ENCODE measurements around the gene JADE2.
"Not testable (repeated sequence)": the region's sequence is repeated elsewhere in the genome, so short reads cannot be mapped to it uniquely, and the experiment has no call there.

JADE2 gene

DNA sequence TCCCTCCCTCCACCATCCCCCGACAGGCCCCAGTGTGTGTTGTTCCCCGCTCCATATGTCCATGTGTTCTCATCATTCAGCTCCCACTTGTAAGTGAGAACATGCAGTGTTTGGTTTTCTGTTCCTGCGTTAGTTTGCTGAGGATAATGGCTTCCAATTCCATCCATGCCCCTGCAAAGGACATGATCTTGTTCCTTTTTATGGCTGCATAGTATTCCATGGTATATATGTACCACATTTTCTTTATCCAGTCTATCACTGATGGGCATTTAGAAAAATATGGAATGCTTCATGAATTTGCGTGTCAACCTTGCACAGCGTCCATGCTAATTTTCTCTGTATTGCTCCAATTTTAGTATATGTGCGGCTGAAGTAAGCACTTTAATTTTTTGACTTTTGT is 25.6 kb upstream of the JADE2 start:
- not testable (repeated sequence) for H3K27me3 ChIP-seq (ENCODE audit: control insufficient read depth in 1 of 2, insufficient read depth in 2 of 2, low read length in 2 of 2); H3K4me3 ChIP-seq (ENCODE audit: low read depth in 1 of 2, low read length in 2 of 2); H3K4me1 ChIP-seq (ENCODE audit: insufficient read depth, low read length); H3K9ac ChIP-seq (ENCODE audit: low read length); H3K27ac ChIP-seq (ENCODE audit: low read depth, low read length); H3K9me3 ChIP-seq (ENCODE audit: low read length); H3K36me3 ChIP-seq (ENCODE audit: insufficient read depth, low read length)

- no peaks in the 10 kb centered on the region for H3K4me1 ChIP-seq (ENCODE audit: insufficient read depth, low read length)
- no peaks in the 10 kb centered on the region for H3K9me3 ChIP-seq (ENCODE audit: low read length)
- H3K27ac ChIP-seq (ENCODE audit: low read depth, low read length): no peak overlapping the region
- no peak overlapping the region for H3K4me3 ChIP-seq (ENCODE audit: low read depth in 1 of 2, low read length in 2 of 2)
- H3K36me3 ChIP-seq (ENCODE audit: insufficient read depth, low read length): no peaks in the 10 kb centered on the region
- no peak overlapping the region for H3K9ac ChIP-seq (ENCODE audit: low read length)
- no peaks in the 10 kb centered on the region for H3K27me3 ChIP-seq (ENCODE audit: control insufficient read depth in 1 of 2, insufficient read depth in 2 of 2, low read length in 2 of 2)
Observed at GRCh38 chr5:134500699-134501430, 24.6 kb upstream of the JADE2 start.

DNA sequence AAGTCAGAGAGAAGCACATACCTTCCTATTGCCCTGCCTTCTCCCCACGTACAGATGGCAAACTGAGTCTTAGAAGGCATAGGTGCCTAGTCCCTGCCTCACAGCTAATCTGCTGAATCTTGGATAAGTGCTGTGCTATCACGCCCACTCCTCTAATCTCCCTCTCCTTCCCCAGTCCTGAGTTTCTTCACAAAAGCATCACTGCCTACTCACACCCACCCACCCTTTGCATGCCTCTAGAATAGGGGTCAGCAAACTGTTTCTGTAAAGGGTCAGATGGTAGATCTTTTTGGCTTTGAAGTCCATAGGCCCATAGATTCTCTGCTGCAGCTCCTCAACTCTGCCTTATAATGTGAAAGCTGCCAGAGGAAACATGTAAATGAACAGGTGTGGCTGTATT is 23.2 kb upstream of the JADE2 start:
- Histone ChIP-seq H3K4me1 (ENCODE audit: insufficient read depth, low read length) (no peaks in the 10 kb centered on the region), H3K36me3 (ENCODE audit: insufficient read depth, low read length) (no peaks in the 10 kb centered on the region), H3K4me3 (ENCODE audit: low read depth in 1 of 2, low read length in 2 of 2) (no peak overlapping the region), H3K27me3 (ENCODE audit: control insufficient read depth in 1 of 2, insufficient read depth in 2 of 2, low read length in 2 of 2) (no peaks in the 10 kb centered on the region), H3K9me3 (ENCODE audit: low read length) (no peaks in the 10 kb centered on the region), H3K9ac (ENCODE audit: low read length) (no peak overlapping the region), H3K27ac (ENCODE audit: low read depth, low read length) (no peak overlapping the region)

- H3K9ac ChIP-seq (ENCODE audit: low read length): no peak overlapping the region
- no peak overlapping the region for H3K4me3 ChIP-seq (ENCODE audit: low read depth in 1 of 2, low read length in 2 of 2)
- no peaks in the 10 kb centered on the region for H3K9me3 ChIP-seq (ENCODE audit: low read length)
- H3K27ac ChIP-seq (ENCODE audit: low read depth, low read length): no peak overlapping the region
- H3K4me1 ChIP-seq (ENCODE audit: insufficient read depth, low read length): no peaks in the 10 kb centered on the region
- no peaks in the 10 kb centered on the region for H3K36me3 ChIP-seq (ENCODE audit: insufficient read depth, low read length)
- H3K27me3 ChIP-seq (ENCODE audit: control insufficient read depth in 1 of 2, insufficient read depth in 2 of 2, low read length in 2 of 2): no peaks in the 10 kb centered on the region
Observed at GRCh38 chr5:134503088-134503936, 22.2 kb upstream of the JADE2 start.

DNA sequence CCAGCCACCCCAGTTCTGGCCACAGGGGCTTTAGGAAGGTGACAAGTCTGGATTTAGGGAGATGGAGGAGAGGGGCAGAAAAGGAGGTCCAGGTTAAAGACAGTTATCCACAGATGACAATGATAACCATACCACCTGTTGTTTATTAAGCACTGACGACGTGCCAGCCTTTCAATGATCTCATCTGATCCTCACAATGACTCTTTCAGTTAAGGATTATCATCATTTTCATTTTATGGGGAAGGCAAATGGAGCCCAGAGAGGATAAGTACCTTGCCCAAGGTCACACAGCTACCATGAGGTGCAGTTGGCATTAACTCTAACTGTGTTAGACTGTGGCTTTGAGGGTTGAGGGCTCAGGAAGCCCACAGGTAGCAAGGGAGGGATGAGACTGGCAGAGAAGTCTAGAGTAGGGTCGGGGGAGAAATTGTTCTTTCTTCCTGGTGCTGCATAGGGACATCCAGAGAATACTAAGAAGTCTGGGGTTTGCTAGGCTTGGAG is 21.5 kb upstream of the JADE2 start:
- no peaks in the 10 kb centered on the region for H3K27me3 ChIP-seq (ENCODE audit: control insufficient read depth in 1 of 2, insufficient read depth in 2 of 2, low read length in 2 of 2)
- no peaks in the 10 kb centered on the region for H3K4me1 ChIP-seq (ENCODE audit: insufficient read depth, low read length)
- H3K9ac ChIP-seq (ENCODE audit: low read length): no peak overlapping the region
- H3K27ac ChIP-seq (ENCODE audit: low read depth, low read length): no peak overlapping the region
- no peak overlapping the region for H3K4me3 ChIP-seq (ENCODE audit: low read depth in 1 of 2, low read length in 2 of 2)
- H3K36me3 ChIP-seq (ENCODE audit: insufficient read depth, low read length): no peaks in the 10 kb centered on the region
- no peaks in the 10 kb centered on the region for H3K9me3 ChIP-seq (ENCODE audit: low read length)

DNA sequence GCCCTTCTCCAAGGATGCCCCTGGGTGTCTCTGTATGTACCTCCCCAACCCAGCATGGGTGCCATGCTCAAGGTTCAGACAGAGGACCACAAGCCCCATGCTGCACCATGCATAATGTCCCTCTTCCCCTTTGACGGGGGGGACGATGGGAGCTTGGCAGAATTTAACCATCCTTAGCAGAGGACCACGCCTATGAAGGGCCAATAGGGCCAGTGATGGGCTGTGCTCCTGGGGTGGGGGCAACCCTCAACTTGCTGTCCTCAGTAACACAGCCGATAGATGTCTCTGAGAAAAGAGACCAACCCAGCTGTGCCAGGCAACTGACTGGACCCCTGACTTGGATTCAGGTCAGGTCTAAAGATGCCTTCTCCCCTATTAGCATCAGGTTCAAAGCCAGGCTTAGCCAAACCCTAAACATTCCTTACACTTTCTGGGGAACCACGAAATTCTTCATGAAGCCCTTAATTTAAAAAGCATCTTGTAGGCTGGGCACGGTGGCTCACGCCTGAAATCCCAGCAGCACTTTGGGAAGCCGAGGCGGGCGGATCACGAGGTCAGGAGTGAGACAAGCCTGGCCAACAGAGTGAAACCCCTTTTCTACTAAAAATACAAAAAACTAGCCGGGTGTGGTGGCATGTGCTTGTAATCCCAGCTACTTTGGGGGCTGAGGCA is 20.7 kb upstream of the JADE2 start:
- H3K27ac ChIP-seq (ENCODE audit: low read depth, low read length): no peak overlapping the region
- no peaks in the 10 kb centered on the region for H3K36me3 ChIP-seq (ENCODE audit: insufficient read depth, low read length)
- no peaks in the 10 kb centered on the region for H3K9me3 ChIP-seq (ENCODE audit: low read length)
- no peaks in the 10 kb centered on the region for H3K27me3 ChIP-seq (ENCODE audit: control insufficient read depth in 1 of 2, insufficient read depth in 2 of 2, low read length in 2 of 2)
- no peaks in the 10 kb centered on the region for H3K4me1 ChIP-seq (ENCODE audit: insufficient read depth, low read length)
- no peak overlapping the region for H3K4me3 ChIP-seq (ENCODE audit: low read depth in 1 of 2, low read length in 2 of 2)
- H3K9ac ChIP-seq (ENCODE audit: low read length): no peak overlapping the region

DNA sequence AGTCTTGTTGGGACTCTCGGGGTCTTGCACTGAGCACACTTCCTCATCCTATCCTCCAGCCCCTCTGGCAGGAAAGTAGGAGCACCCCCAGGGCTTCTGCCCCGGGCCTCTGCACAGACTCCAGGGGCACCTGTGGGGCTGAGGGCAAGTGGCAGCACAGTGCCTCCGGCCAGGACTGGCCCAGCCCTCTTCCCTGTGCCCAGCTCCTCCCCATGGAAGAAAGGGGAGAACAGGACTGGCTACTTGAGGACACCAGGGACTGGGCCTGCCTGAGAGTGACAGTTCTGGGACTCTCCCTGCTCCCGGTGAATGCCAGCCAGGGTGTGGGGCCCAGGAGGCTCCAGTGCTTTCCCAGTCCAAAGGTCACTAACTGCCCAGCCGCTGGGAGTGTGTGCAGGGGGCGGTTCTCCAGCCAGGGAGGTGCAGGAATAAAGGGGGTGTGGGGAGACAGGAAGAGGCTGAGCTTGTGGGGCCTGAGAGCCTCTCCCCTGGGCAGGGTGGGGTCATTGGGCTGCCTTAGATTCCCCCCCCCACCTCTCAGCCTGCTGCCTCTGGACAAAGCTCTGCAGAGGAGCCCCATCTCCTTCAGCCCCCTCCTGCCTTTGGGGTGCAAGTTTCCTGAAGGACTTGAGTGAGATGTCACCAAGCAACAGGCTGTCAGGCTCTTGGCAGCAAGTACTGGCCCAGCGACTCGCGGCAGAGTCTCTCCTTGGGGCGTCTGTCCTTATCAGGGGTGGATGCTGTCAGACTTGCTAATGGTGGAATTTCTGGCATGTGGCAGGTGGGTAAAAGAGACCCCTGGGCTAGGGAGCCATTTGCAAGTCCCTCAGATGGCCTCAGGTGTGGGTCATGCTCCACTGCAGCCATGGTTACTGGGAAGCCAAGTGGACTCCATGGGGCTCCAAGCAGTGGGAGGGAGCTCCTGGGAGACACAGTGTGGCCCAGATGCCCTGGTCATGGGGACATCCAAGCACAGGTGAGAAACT is 19.1 kb upstream of the JADE2 start:
- H3K9me3 ChIP-seq (ENCODE audit: low read length): no peaks in the 10 kb centered on the region
- peaks cover 2% of the 10 kb centered on the region for H3K4me1 ChIP-seq (ENCODE audit: insufficient read depth, low read length)
- H3K36me3 ChIP-seq (ENCODE audit: insufficient read depth, low read length): no peaks in the 10 kb centered on the region
- H3K9ac ChIP-seq (ENCODE audit: low read length): no peak overlapping the region
- no peaks in the 10 kb centered on the region for H3K27me3 ChIP-seq (ENCODE audit: control insufficient read depth in 1 of 2, insufficient read depth in 2 of 2, low read length in 2 of 2)
- H3K27ac ChIP-seq (ENCODE audit: low read depth, low read length): no peak overlapping the region
- no peak overlapping the region for H3K4me3 ChIP-seq (ENCODE audit: low read depth in 1 of 2, low read length in 2 of 2)

DNA sequence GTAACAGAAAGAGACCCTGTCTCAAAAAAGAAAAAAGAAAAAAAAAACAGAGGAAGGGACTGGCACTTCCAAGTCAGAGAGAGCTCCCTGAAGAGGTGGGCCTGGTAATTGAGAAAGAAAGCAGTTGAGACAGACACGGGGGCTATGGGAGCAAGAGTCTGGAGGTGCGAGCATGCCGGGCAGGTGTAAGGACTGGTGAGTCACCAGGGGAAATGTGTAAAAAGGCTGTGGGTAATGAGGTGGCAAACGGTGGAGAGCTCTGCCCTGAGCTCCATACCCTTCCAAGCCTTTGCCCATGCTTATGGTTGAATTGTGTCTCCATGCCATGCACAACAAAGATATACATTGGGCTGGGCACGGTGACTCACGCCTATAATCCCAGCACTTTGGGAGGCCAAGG is 18.0 kb upstream of the JADE2 start:
- peaks cover 13% of the 10 kb centered on the region for H3K4me1 ChIP-seq (ENCODE audit: insufficient read depth, low read length)
- no peaks in the 10 kb centered on the region for H3K9me3 ChIP-seq (ENCODE audit: low read length)
- no peak overlapping the region for H3K4me3 ChIP-seq (ENCODE audit: low read depth in 1 of 2, low read length in 2 of 2)
- no peak overlapping the region for H3K9ac ChIP-seq (ENCODE audit: low read length)
- H3K27me3 ChIP-seq (ENCODE audit: control insufficient read depth in 1 of 2, insufficient read depth in 2 of 2, low read length in 2 of 2): no peaks in the 10 kb centered on the region
- no peaks in the 10 kb centered on the region for H3K36me3 ChIP-seq (ENCODE audit: insufficient read depth, low read length)
- no peak overlapping the region for H3K27ac ChIP-seq (ENCODE audit: low read depth, low read length)

GRCh38 chr5:134508521-134509195 is 16.8 kb upstream of the JADE2 start:
- H3K36me3 ChIP-seq (ENCODE audit: insufficient read depth, low read length): no peaks in the 10 kb centered on the region
- no peak overlapping the region for H3K4me3 ChIP-seq (ENCODE audit: low read depth in 1 of 2, low read length in 2 of 2)
- H3K27ac ChIP-seq (ENCODE audit: low read depth, low read length): no peak overlapping the region
- no peak overlapping the region for H3K9ac ChIP-seq (ENCODE audit: low read length)
- H3K27me3 ChIP-seq (ENCODE audit: control insufficient read depth in 1 of 2, insufficient read depth in 2 of 2, low read length in 2 of 2): no peaks in the 10 kb centered on the region
- peaks cover 14% of the 10 kb centered on the region for H3K4me1 ChIP-seq (ENCODE audit: insufficient read depth, low read length)
- H3K9me3 ChIP-seq (ENCODE audit: low read length): no peaks in the 10 kb centered on the region

DNA sequence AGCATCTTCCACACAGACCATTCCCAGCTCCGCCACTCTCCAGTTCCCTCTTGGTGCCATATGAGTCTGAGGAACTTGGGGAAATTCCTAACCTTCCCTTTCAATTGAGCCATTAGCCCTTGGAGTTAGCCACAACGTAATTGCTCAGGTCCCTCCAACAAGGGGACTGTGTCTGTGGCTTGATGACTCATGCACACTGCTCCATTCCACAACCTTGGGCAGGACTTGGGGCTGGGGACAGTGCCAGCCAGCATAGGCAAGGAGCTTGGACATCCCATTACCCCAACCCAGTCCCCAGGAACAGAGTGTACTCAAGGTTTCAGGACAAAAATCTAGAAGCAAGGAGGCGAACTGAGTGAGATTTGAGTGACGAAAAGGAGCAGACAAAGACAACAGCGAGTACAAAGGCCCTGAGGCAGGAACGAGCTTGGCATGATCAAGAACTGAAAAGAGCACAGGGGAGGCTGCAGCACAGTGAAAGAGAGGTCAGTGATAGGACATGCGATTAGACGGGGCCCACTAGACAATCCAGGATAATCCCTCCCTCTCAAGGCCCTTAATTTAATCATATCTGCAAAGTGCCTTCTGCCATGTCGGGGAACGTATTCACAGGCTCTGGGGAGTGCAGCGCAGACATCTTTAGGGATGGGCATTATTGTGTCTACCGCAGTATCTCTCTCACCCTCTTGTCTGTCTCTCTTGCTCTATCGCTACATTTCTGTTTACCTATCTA is 16.0 kb upstream of the JADE2 start:
- Histone ChIP-seq H3K9me3 (ENCODE audit: low read length) (no peaks in the 10 kb centered on the region), H3K9ac (ENCODE audit: low read length) (no peak overlapping the region), H3K4me3 (ENCODE audit: low read depth in 1 of 2, low read length in 2 of 2) (no peak overlapping the region), H3K4me1 (ENCODE audit: insufficient read depth, low read length) (peaks cover 14% of the 10 kb centered on the region), H3K27me3 (ENCODE audit: control insufficient read depth in 1 of 2, insufficient read depth in 2 of 2, low read length in 2 of 2) (no peaks in the 10 kb centered on the region), H3K27ac (ENCODE audit: low read depth, low read length) (no peak overlapping the region), H3K36me3 (ENCODE audit: insufficient read depth, low read length) (no peaks in the 10 kb centered on the region)

All from muscle layer of colon (tissue), 2 donors.